Sigmoid colon (tissue), 4 donors: ENCODE measurements around the gene ZDHHC5.

Experiments
- EP300 ChIP-seq, 4 donors: sonication (generic); formaldehyde crosslinking; IDR thresholded peaks; one replicate each; pipeline ENCODE4 v1.6.1; 2017; ENCODE audit warnings: antibody characterized with exemption in 4 of 4
- POLR2A ChIP-seq, 2 donors: fragments of 450-650 bp; IDR thresholded peaks; one replicate each; pipeline ENCODE4 v1.6.1; 2016; ENCODE audit warnings: antibody characterized with exemption in 2 of 2, mild to moderate bottlenecking in 2 of 2, moderate library complexity in 2 of 2
- POLR2AphosphoS5 ChIP-seq, 4 donors: sonication (generic); formaldehyde crosslinking; IDR thresholded peaks; one replicate each; pipeline ENCODE4 v1.6.1; 2017; ENCODE audit warnings: antibody characterized with exemption in 4 of 4
- TF ChIP-seq, protein P1 (sequence below), 4 experiments: fragments of 450-650 bp in 3 of 4; fragments of 200-600 bp in 1 of 4; IDR thresholded peaks; one replicate each; pipeline ENCODE4 v1.5.1; 2016 to 2019; ENCODE audit warnings: antibody characterized with exemption in 4 of 4, mild to moderate bottlenecking in 3 of 4, moderate library complexity in 2 of 4

DNA sequence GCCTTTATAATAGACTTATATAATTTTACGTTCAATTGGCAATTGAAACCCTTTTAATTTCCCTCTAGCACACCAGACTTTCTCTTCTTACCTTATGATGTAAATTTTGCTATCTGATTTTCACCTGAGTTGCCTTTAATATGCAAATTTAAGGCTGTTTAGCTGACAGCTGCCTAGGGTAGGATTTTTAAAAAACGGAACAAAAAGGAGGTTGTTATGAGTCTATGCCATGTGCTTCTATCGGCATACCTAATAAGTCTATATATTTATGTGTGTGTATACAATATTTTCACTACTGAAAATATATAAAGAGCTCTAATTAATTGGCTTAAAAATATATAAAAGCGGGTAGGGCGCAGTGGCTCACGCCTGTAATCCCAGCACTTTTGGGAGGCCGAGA is 61.6 kb downstream of the ZDHHC5 start:
- TF ChIP-seq, protein P1, sequence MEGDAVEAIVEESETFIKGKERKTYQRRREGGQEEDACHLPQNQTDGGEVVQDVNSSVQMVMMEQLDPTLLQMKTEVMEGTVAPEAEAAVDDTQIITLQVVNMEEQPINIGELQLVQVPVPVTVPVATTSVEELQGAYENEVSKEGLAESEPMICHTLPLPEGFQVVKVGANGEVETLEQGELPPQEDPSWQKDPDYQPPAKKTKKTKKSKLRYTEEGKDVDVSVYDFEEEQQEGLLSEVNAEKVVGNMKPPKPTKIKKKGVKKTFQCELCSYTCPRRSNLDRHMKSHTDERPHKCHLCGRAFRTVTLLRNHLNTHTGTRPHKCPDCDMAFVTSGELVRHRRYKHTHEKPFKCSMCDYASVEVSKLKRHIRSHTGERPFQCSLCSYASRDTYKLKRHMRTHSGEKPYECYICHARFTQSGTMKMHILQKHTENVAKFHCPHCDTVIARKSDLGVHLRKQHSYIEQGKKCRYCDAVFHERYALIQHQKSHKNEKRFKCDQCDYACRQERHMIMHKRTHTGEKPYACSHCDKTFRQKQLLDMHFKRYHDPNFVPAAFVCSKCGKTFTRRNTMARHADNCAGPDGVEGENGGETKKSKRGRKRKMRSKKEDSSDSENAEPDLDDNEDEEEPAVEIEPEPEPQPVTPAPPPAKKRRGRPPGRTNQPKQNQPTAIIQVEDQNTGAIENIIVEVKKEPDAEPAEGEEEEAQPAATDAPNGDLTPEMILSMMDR (IDR thresholded peaks at IDR 0.05), result no peak
- TF ChIP-seq POLR2AphosphoS5 (IDR thresholded peaks at IDR 0.05) (no peak), POLR2A (IDR thresholded peaks at IDR 0.05) (no peak), EP300 (IDR thresholded peaks at IDR 0.05) (no peak)
